Muscle of leg (tissue), 11 donors: ENCODE measurements around the gene ADCY3. TPM values are rescaled to one million over a fixed set of nuclear protein-coding genes. Genes with fewer than 3 reads are reported as not detected.

Experiments
- DNase-seq: peaks from one replicate; pipeline ENCODE4 v3.0.0; 2013
- H3K27ac ChIP-seq: one replicate; pipeline ENCODE4 v1.5.1; 2013; ENCODE audit warnings: mild to moderate bottlenecking, low read length, control low read depth
- H3K27me3 ChIP-seq: one replicate; pipeline ENCODE4 v1.6.1; 2013; ENCODE audit warnings: low read length; ENCODE audit not compliant: control insufficient read depth, insufficient read depth
- H3K36me3 ChIP-seq: one replicate; pipeline ENCODE4 v1.6.1; 2013; ENCODE audit warnings: low read length; ENCODE audit not compliant: control insufficient read depth, insufficient read depth
- H3K4me1 ChIP-seq: one replicate; pipeline ENCODE4 v1.6.1; 2013; ENCODE audit warnings: low read length; ENCODE audit not compliant: control insufficient read depth, insufficient read depth
- H3K4me3 ChIP-seq: one replicate; pipeline ENCODE4 v1.5.1; 2013; ENCODE audit warnings: low read length, control low read depth
- H3K9me3 ChIP-seq: replicated peaks from 2 replicates; pipeline ENCODE4 v1.6.1; 2013; ENCODE audit warnings: low read depth, low read length; ENCODE audit not compliant: control insufficient read depth
- WGBS: methylation state at CpG from one replicate; pipeline ENCODE4 v1.1.5; 2013; ENCODE audit warnings: missing lambda C conversion rate; ENCODE audit not compliant: insufficient coverage; 5-methylcytosine and 5-hydroxymethylcytosine counted together
- polyA plus RNA-seq, 8 donors: library from polyadenylated mRNA; unstranded; fragments of 120-200 nt; gene quantifications; one replicate each; pipeline versions ENCODE4 v1.2.1 to v1.2.3, GENCODE V29; 2013; ENCODE audit warnings: inconsistent platforms in 1 of 8, low replicate concordance in 1 of 8; ENCODE audit not compliant: insufficient read length in 8 of 8, insufficient read depth in 1 of 8
- total RNA-seq: library from RNA; stranded (reverse); fragments of 120-200 nt; gene quantifications from one replicate; pipeline ENCODE4 v1.2.4, GENCODE V29; 2013

Gene ADCY3
- total and polyA plus RNA-seq, 9 donors = 19.7 to 37.7 (median 29.7) TPM

DNA sequence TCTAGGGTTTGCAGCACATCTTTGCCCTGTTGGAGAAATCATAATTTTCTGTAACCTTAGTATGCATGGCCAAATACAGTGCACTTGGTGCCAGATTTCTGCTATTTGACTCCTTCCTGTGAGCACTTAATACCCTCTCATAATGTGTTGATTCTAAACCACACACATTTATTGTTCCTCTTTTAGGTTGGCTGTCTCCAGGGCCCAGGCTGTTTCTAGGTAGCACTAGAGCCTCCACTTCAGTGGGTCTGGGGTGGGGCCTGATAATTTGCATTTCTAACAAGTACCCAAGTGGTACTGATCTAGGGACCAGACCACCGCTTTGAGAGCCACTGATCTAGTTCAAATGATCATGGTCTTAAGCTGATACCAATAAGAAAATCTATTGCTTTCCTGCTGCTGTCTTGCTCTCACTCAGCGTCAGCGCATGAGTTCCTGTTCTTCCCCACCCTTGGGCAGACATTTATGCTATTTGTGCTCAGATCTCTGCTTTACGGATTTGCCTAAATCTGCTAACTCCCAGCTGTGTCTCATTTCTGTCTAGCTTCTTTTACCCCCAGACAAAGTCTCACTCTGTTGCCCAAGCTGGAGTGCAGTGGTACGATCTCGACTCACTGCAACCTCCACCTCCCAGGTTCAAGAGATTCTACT lies 134.2 kb downstream of the ADCY3 start:
- Histone ChIP-seq H3K4me1 (peaks cover 6% of the 10 kb centered on the region), H3K27ac (no peak overlapping the region), H3K27me3 (no peaks in the 10 kb centered on the region), H3K36me3 (peaks cover 13% of the 10 kb centered on the region), H3K9me3 (no peaks in the 10 kb centered on the region), H3K4me3 (no peak overlapping the region)
- DNase-seq = peak; percentile 43
- 69% methylated on average over 6 of the region's 6 CpGs for WGBS

GRCh38 chr2:24783641-24784040 lies 136.4 kb downstream of the ADCY3 start:
- DNase-seq = no peak
- H3K27me3 ChIP-seq = no peaks in the 10 kb centered on the region
- H3K4me3 ChIP-seq = no peak overlapping the region
- H3K9me3 ChIP-seq = no peaks in the 10 kb centered on the region
- H3K36me3 ChIP-seq = no peaks in the 10 kb centered on the region
- no CpG with 5 or more reads among the region's 3 CpGs for WGBS
- peaks cover 6% of the 10 kb centered on the region for H3K4me1 ChIP-seq
- no peak overlapping the region for H3K27ac ChIP-seq

- Histone ChIP-seq H3K4me3 (no peak overlapping the region), H3K4me1 (no peaks in the 10 kb centered on the region), H3K36me3 (peaks cover under 1% of the 10 kb centered on the region), H3K27me3 (no peaks in the 10 kb centered on the region), H3K27ac (no peak overlapping the region), H3K9me3 (no peaks in the 10 kb centered on the region)
- no CpG with 5 or more reads among the region's 2 CpGs for WGBS
- DNase-seq = no peak
Measured at GRCh38 chr2:24779116-24779515, 140.9 kb downstream of the ADCY3 start.

- no peak for DNase-seq
- 54% methylated on average over 2 of the region's 3 CpGs for WGBS
- Histone ChIP-seq H3K4me3 (no peak overlapping the region), H3K27me3 (no peaks in the 10 kb centered on the region), H3K9me3 (no peaks in the 10 kb centered on the region), H3K27ac (no peak overlapping the region), H3K4me1 (peaks cover 2% of the 10 kb centered on the region), H3K36me3 (peaks cover 22% of the 10 kb centered on the region)
Measured at GRCh38 chr2:24774373-24774772, 145.7 kb downstream of the ADCY3 start.

- H3K4me3 ChIP-seq = no peak overlapping the region
- no peak overlapping the region for H3K27ac ChIP-seq
- H3K4me1 ChIP-seq = peaks cover 2% of the 10 kb centered on the region
- no peaks in the 10 kb centered on the region for H3K9me3 ChIP-seq
- H3K27me3 ChIP-seq = no peaks in the 10 kb centered on the region
- no peak for DNase-seq
- 59% methylated on average over 2 of the region's 5 CpGs for WGBS
- peaks cover 34% of the 10 kb centered on the region for H3K36me3 ChIP-seq
Measured at GRCh38 chr2:24771764-24772586, 148.1 kb downstream of the ADCY3 start.

DNA sequence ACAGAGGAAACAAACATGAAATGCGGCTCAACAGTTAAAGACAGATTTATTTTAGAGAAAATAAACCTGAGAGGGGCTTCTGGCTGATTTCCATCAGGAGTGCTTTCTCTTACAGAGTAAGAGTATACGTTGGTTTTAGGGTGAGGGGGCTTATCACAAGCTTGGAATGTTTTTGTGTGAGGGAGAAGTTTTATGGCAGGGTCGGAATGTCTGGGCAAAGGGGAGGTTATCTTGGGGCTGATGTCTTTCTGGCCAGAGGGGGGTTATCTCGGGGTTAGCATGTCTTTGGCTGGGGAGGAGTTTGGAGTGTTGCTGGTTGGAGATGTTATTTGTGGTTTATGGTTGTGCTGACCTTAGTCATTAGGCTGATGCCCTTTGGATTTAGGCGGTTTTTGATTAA lies 149.0 kb downstream of the ADCY3 start:
- H3K4me1 ChIP-seq = peaks cover 2% of the 10 kb centered on the region
- no peaks in the 10 kb centered on the region for H3K9me3 ChIP-seq
- peaks cover 41% of the 10 kb centered on the region for H3K36me3 ChIP-seq
- no peaks in the 10 kb centered on the region for H3K27me3 ChIP-seq
- no peak overlapping the region for H3K27ac ChIP-seq
- no peak overlapping the region for H3K4me3 ChIP-seq
- DNase-seq = no peak
- WGBS = 61% methylated on average over 4 of the region's 5 CpGs

Other genes with a start within 250 kb of the ADCY3 start
- 60.9 TPM for gene PTRHD1, start 126.8 kb downstream of the ADCY3 start, total RNA-seq
- gene PTRHD1, start 126.8 kb downstream of the ADCY3 start, polyA plus RNA-seq = 10 to 100 TPM; 35.9 to 58.9 (median 41.8) TPM
- gene CENPO, start 126.8 kb downstream of the ADCY3 start, total RNA-seq = 11.7 TPM
- 10 to 100 TPM; 14.6 to 22.2 (median 18.2) TPM for gene CENPO, start 126.8 kb downstream of the ADCY3 start, polyA plus RNA-seq
- gene DNAJC27, start 51.7 kb upstream of the ADCY3 start, total RNA-seq = 5.4 TPM
- gene DNAJC27, start 51.7 kb upstream of the ADCY3 start, polyA plus RNA-seq = 1 to 10 TPM; 4.7 to 6.1 (median 5.3) TPM
- gene EFR3B, start 121.8 kb upstream of the ADCY3 start, total RNA-seq = 3.2 TPM
- gene EFR3B, start 121.8 kb upstream of the ADCY3 start, polyA plus RNA-seq = 1 to 10 TPM; 3.5 to 5.5 (median 4.8) TPM
- 3.5 TPM for gene POMC, start 248.3 kb upstream of the ADCY3 start, total RNA-seq
- gene POMC, start 248.3 kb upstream of the ADCY3 start, polyA plus RNA-seq = 1 to 10 TPM; 2.4 to 6.8 (median 3.4) TPM